GM21390 (cell line): ENCODE measurements around the gene SLC17A9.

Experiments
- ATAC-seq: cut with Tn5 transposase; IDR thresholded peaks from one replicate; pipeline ENCODE4 v1.9.1; 2021; ENCODE audit not compliant: unreplicated experiment

Gene SLC17A9

DNA sequence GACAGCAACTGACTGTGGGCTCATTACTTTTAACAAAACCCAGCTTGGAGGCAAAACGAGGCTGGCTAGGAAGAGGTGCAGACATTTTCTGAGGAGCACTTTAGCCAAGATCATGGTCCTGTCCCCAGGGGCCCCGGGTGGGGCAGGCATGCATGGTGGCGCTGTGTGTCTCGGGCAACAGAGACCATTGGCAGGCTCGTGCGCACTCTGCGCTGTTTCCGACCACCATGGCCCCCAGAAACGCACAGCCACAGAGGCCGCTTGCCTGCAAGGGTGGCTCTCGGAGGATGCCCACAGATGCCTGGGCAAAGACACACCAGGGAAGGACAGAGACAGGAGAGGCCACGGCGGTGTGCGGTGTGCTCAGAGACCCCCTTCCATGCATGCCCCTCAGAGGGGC lies 47.5 kb downstream of the SLC17A9 start:
- ATAC-seq = no peak

DNA sequence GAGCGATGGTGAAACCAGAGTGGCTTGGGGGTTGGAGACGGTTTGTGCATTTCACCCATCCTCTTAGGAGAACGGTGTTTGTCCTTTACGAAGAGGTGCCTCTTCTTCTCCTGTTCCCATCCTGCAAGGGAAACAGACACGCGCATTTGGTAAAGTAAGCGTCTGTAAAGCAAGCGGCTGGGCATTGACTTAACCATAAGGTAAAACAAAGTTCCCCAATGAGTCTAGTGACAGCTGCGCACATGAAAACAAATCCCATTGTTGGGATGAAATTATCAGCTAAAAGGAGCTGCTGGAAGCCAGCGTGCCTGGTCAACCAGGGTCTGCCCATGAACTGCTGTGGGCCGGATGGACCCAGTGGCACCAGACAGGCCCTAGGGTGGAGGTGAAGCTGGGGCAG lies 48.4 kb downstream of the SLC17A9 start:
- ATAC-seq = no peak

DNA sequence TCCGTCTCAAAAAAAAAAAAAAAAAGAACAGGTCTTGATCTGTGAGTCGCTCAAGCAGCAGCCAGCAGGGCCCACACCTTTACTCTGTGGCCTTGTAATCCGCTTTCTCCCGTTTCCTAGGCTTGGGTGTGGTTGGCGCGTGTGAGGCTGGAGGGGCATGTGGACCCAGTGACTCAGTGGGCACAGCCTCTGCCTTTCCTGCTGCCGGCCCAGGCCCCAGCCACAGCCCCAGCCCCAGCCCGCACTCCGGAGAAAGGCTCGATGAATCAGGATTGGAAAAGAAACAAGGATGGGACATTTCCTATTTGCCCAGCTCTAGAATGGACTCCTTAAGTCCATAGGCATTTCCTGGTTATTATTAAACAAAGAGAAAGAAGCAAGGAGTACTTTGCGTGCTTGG lies 50.0 kb downstream of the SLC17A9 start:
- ATAC-seq = no peak

DNA sequence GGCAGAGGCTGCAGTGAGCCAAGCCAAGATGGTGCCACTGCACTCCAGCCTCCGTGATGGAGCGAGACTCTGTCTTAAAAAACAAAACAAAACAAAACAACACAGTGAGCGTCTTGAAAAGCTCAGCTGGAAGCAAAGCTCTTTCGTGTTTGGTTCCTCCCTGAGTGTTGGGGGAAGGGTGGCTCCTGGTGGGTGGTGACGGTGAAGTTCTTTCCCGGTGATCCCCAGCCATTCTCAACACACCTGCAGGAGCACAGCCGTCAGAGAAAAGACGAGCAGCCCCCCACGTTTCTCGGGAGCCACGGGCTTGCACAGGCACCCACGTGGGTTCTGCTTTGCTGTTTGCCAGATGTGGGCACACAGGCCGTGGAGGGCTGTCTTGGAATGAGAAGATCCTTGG lies 51.0 kb downstream of the SLC17A9 start:
- no peak for ATAC-seq

DNA sequence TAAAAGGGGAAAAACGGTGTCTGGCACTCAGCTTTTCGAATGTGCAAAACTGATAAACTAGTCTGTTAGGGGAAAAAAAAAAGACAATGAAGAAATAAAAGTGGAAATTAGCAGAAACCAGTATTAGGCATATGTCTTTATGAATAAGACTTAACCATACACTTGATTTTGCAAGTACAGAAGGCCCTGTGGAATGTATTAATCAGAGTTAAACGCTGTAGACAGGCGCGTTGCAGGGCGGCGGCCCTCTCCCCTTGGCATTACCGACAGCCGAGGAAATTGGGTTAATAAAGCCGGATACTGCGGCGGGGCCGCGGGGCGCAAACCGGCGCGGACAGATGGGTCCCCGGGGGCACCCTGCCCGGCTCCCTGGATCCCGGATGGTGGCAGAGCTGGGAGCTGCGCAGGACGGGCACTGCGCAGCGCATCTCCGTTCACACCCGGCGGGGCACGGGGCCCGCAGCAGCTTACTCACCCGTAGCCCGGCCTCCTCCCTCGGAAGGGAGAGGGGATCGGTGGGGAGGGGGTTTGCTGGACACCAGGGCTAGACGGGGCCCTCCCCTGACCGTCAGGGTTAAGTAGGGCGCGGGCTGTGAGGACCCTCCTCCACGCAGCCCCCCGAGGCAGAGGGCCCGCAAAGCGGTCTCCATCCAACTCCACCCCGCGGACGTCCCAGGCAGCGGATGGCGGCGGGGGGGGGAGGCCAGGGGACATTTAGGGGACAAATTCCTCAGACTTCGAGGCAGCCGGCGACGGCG lies 52.3 kb downstream of the SLC17A9 start:
- ATAC-seq = no peak

DNA sequence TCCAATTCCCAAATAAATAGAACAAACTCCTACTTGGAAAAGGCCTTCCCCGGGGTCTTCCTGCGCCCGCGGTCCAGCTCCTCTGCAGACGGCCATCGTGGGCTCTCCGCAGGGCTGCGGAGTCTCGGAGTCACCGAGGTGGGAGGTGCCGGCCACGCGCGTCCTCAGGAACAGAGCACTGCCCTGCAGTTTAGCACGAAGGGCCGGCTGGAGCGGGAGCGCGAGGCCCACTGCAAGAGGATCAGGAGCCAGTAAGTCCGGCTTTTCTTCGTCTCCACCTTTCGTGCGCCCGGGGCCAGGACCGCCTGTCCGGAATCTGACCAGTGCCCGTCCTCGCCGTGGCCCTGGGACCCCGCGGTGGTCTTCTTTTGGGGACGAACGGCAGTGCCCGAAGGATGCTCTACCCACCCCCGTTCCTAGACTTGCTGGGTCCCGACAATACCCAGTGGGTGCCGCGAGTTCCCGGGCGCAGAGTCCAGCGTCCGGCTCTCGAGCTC lies 52.9 kb downstream of the SLC17A9 start:
- no peak for ATAC-seq

DNA sequence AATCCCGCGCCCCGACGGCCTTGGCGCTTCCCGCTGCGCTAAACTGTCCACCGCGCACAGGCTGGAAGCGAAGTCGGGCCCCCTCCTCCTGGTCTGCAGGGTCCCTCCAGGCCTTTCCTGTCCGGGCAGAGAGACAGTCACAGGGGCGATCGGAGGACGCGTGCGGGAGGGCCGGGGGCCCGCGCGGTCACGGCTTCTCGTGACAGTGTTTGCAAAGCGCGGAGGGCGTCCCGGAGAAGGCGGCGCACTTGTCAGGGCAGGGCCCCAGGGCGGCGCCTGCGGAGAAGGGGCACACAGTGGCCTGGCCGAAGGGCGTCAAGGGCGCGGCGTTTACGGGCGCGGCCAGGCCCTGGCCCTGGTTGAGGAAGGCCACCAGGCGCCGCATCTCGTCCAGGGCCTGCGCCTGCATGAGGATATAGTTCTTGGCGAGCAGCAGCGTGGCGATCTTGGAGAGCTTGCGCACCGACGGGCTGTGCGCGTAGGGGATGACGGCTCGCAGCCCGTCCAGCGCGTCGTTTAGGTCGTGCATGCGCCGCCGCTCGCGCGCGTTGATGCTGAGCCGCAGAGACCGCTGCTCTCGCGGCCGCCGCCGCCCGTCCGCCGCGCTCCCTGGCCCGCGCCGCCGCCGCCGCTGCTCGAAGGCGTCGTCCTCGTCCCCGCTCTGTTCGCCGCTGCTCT lies 53.5 kb downstream of the SLC17A9 start:
- no peak for ATAC-seq

DNA sequence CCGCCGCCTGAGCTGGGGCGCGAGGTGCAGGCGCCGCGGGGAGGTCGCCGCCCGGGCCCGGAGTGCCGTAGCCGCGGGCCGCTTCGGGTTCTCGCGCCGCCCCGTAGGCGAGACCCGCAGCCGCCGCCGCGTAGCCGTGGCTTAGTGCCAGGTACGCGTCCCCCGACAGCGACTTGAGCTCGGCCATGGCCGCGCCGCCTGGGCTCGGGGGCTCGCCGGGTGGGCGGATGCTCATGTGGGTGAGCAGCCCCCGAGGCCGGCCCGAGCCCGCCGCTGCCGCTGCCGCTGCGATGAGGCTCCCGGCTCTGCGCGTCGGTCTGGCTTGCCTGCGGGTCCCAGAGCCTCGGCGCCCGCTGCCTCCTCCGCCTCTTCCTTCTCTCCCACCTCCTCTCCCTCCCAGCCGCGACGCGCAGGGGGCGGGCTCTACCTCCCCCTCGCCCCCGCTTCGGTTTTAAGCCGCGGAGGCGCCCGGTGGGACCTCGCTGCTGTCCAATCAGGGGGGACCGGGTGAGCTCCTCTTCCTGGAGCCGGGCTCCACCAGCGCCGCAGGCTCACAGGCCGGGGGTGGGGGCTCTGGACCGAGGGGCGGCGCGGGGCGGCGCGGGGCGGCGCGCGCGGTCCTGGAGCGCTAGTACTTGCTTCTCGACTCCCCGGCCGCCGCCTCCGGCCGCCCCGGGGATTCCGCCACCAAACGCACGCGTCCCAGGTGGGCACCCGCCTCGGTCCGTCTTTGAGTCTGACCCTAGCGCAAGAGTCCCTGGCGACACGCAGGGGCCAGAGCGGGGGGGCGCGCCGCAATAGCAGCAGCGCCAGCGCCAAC lies 54.2 kb downstream of the SLC17A9 start, which contains the start of gene BHLHE23:
Gene BHLHE23, minus strand, starts transcription at position 425 of the 820 bp plus-strand sequence. Its CDS starts 190 bp downstream, at position 235.
- ATAC-seq = no peak

DNA sequence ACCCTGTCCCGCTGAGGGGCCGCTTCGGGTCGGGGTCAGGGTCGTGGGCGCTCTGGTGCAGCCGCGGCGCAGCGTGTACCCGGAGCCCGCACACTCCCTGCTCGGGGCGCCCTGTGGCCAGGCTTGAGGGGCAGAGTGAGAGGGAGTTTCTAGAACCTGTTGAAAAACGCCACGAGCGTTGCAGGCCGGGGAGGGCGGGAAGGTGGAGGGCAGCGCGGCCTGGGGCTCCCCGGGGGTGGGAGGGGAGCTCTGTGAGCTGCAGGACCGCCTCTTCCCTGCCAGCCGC lies 54.8 kb downstream of the SLC17A9 start:
- ATAC-seq = no peak

DNA sequence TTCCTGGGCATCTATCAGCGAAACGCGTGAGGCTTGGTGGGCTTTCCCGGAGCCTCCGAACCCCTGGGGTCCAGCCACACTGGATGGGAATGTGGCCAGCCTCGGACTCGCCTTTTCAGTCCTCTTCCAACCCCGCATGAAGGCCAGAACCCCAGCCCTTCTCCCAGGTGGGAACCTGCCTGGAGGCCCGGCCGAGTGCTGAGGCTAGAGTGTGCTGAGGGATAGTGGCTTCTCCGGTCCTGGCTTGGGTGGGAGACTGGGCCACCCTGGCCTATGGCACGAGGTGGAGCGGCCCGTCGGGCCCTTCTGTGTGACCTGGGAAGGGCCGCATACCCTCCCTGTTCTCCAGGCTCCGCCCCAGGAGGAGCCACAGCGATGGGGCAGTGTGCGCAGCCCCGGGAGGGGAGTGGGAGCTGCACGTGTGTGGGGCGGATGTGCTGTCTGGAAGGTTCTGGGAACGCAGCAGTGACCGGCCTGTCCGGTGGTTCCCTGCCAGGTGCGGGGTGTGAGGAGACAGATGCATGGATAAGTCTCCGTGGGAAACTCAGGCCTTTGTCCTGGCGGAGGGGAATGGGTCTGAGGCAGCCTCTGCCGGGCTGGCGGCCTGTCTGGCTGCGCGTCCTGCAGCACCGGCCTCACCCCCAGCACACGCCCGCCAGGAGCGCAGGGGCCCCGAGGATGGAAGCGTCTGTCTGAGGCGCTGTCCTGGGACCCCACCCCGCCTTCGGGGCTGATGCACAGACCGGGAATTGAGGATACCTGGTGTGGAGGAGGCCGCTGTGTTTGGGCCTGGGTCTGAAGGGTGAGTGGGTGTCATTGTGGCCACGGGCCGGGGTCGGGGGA lies 55.4 kb downstream of the SLC17A9 start:
- no peak for ATAC-seq

DNA sequence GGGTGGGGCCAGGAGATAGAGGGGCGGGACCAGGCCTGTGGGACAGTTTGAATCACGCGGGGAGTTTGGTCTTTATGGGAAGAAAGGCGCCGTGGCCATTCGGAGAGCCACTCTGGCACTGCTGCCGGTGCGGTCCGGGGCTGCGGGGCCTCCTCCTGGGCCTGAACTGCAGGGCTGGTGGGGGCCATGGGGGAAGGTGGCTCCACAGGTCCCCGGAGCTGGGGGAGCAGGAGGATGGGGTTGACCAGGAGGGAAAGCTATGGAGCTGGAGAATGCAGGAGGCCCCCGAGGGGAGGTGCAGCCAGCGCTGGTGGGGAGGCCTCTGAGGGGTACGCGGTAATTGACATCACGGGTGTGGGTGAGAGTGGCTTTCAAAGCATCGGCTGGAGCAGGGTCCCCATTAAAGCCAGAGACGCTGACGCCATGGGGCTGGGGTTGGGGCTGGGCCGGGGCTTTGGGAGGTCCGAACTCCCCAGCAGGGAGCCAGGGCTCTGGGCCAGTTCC lies 56.1 kb downstream of the SLC17A9 start:
- ATAC-seq = no peak

DNA sequence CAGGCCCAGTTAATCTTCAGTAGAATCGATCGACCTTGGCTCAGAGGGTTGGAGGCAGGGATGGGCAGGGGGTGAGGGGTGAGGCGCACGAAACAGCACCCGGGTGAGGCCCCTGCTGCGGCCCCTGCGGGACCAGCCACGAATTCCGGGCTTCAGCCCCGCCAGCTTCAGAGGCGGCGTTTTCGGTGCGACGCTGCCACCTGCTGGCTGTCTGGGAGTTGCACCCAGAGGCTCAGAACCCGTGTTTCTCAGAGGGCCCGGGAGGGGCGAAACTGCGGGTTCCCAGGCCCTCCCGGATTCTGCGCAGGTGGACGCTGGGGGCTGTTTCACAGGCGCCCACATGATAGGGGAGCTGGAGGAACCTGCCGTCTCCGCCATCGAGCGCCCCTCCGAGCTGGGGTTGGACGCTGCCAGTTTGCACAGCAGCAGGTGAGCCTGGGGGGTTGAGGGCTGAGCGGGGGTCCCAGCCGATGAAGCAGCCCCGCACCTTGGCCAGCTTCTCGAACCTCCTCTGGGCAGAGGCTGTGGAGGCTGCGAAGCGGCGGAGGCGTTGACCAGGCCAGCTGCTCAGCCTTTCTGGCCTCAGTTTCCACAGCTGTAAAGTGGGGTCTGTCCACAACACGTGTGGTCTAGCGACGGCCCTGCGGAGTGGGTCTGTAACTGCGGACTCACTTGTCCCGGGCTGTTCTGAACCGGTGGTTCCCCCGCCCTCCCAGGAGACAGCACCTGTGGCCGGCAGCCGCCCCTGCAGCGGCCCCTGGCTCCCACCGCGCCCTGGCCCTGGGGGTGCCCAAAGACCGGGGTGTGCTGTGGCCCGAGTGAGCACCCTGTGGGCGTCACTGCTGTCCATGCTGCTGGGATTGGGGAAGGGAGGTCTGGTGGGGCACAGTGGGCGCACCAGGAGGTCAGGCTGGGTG lies 56.8 kb downstream of the SLC17A9 start:
- peak; percentile 50 for ATAC-seq

DNA sequence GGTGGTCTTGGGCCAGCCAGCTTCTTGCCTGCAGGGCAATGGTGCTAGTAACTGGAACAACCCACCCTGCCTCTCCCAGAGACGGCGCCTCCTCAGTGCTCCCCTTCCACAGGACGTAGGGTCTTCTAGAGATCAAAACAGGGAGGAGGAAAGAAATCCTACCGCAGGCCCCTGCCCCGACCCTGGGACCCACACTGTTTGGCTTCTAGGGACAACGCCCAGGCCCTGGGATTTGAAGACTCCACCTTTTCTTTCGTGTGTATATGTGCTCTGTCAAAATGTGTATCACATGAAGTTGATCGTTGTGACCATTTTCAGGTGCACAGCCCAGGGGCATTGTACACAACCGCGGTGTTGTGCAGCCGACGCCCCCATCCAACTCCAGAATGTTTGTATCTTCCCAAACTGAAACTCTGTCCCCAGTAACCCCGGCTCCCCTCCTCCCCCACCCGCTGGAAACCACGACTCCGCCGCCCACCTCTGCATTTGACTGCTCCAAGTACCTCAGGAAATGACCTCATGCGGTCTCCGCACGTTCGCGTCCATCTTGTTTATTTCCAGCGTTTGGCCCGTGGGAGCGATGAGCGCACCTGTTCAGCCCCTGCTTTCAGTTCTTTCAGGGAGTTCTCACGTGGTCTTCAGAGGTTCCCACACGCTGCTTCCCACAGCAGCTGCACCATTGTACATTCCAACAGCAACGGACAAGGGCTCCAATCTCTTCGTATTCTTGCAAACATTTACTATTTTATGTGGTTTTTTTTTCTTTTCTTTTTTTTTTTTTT lies 57.7 kb downstream of the SLC17A9 start:
- peak; percentile 58 for ATAC-seq

DNA sequence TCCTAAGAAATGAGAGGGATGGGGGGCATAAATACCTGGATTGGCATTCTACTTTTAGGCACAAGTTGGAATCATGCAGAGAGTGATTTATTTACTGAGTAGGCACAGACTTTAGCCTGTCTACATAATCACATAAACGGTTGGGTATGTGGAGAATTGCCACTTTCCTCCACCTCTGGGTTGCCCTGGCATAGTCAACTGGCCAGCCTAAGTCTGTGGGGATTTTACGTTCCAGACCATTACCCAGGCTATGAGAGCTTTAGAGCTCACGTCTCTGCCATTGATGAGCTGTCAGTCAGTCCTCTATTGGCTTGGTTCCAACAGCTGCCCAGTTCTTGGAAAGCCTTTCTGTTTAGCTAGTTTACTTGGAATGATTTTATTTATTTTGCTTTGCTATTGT lies 59.3 kb downstream of the SLC17A9 start:
- no peak for ATAC-seq

DNA sequence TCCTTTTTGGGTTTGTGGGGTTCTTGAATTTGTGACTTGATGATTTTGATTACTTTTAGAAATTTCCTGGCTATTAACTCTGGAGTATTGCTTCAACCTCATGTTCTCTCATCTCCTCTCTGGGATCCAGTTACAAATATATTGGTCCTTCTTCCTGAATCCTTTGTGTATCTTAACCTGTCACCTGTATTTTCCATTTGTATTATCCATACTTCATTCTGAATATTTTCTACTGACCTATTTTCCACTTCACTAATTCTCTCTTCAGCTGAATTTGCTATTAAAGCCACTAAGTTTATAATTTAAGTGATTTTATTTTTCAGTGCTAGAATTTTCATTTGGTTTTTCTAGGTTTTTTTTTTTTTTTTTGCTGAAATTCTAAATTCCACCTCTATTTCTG lies 60.7 kb downstream of the SLC17A9 start:
- no peak for ATAC-seq

DNA sequence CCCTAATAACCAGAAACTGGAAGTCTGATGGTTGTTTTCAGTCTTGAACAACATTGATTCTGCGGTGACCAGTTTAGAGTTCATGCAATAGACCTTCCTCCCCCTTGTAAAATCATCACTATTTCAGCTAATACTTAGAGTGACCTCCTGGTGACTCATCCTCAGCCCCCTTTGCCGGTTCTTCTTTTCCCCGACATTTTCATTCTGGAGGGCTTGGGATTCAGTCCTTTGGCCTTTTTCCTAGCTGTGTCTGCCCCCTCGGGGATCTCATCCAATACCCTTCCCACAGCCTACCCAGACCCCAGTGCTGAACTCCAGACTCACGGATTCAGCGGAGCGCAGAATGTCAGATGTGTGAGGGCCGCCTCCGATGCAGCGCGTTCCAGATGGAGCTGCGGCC lies 61.8 kb downstream of the SLC17A9 start:
- ATAC-seq = no peak

DNA sequence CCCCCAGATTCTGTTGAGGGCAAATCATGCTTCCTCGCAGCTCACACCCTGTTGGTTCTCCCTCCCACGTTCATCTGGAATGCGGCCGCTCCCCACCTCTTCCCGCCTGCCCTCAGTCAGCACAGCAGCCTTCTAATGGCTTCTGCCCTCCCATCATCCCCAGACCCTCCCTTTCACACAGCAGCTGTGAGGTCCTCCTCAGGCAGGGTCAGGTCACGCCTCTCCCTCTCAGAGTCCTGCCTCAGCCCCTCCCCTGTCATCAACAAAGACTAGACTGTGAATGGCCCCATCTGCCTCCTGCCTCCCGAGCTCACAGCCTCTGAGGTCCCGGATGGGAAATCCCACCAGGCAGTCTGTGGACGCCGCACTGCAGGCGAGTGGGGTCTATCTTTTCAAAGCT lies 62.2 kb downstream of the SLC17A9 start:
- ATAC-seq = no peak

DNA sequence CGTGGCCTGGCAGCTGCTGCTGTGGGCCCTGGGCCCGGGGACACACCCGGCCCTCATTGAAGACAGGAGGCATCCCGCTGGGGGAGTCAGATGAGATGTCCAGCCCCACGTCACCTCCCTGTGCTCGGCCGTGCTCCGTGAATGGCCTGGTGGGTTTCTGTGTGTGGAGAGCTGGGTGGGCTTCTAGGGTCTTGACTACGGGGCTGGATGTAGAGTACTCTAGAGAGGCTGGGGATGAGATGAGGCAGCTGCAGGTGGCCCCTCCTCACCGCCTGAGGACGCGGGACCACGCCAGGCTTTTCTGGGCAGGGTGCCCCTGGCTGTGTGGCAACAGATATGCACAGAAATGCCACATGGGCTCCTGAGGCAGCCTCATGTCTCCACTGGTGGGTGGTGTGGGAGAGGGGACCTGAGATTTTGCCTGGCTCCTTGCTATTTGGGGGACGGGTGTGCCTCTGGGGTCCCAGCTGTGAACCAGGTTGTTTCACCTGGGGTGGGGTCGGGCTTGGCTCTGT lies 62.7 kb downstream of the SLC17A9 start:
- no peak for ATAC-seq
